Measurements from ENCODE around the gene SCGB2B2.
A peak's percentile ranks its signal among the peaks of the same experiment; 100 is the strongest.

DNA sequence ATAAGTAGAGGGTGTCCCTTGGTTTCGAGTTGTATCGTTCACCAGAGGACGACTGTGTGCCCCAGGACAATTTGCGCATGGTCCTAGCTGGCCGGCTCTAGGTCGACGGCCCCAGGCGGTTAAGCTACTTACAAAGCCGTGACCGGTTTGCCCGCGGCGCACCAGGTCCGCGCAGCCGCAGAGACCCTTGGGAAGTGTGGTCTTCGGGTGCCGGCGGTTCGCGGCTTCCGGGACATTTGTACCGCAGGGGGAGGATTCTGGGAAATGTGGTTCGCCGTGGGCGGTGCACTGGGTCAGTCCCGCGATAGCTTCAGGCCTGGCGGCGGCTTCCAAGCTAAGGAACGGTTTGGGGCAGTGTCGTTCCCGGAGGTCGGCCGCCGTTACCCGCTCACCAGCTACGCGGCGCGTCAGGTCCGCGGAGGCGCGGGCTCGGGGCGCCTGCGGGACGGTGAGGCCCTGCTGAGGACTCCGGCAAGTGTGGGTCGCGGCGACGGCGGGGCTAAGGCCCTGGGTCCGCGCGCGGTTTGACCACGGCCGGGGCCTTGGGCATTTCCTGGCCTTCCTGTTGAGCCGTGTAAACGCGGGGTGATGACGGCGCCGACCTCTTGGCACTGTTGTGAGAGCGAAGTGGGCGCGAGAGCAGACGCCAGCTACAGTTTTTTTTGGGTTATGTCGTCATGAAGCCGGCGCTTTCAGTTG is 576 bp upstream of the SCGB2B2 start, which contains the start of gene ZNF302:
- TF ChIP-seq, protein P1, sequence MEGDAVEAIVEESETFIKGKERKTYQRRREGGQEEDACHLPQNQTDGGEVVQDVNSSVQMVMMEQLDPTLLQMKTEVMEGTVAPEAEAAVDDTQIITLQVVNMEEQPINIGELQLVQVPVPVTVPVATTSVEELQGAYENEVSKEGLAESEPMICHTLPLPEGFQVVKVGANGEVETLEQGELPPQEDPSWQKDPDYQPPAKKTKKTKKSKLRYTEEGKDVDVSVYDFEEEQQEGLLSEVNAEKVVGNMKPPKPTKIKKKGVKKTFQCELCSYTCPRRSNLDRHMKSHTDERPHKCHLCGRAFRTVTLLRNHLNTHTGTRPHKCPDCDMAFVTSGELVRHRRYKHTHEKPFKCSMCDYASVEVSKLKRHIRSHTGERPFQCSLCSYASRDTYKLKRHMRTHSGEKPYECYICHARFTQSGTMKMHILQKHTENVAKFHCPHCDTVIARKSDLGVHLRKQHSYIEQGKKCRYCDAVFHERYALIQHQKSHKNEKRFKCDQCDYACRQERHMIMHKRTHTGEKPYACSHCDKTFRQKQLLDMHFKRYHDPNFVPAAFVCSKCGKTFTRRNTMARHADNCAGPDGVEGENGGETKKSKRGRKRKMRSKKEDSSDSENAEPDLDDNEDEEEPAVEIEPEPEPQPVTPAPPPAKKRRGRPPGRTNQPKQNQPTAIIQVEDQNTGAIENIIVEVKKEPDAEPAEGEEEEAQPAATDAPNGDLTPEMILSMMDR (IDR thresholded peaks at IDR 0.05): no peak
- peak; percentile 92 for TF ChIP-seq TCF7L2 (IDR thresholded peaks at IDR 0.05; ENCODE audit: low read depth, low read length)
- TF ChIP-seq SIN3A (IDR thresholded peaks at IDR 0.05; ENCODE audit: borderline replicate concordance, insufficient read depth, low read depth, low read length): peak; percentile 42; the same call in 1 of the 2 replicates
- TF ChIP-seq POLR2AphosphoS5 (IDR thresholded peaks at IDR 0.05; ENCODE audit: low read depth, low read length): peak; percentile 83

All from Panc1 (cell line).